NK-92 (cell line): ENCODE results near the gene BCAM.
"Not testable (repeated sequence)": the region's sequence is repeated elsewhere in the genome, so short reads cannot be mapped to it uniquely, and the experiment has no call there.

Experiments
- DNase-seq: peaks from one replicate; lab custom pipeline; 2025; ENCODE audit not compliant: unreplicated experiment; lab: John Stamatoyannopoulos, UW

The BCAM gene

GRCh38 chr19:44816301-44816700, 7.4 kb downstream of the BCAM start:
- no peak for DNase-seq

- no peak for DNase-seq
Observed at GRCh38 chr19:44817725-44818465, 9.0 kb downstream of the BCAM start.

- DNase-seq, result no peak
Observed at GRCh38 chr19:44818466-44819031, 9.6 kb downstream of the BCAM start.

- DNase-seq, result no peak
Observed at GRCh38 chr19:44819246-44819832, 10.4 kb downstream of the BCAM start.

GRCh38 chr19:44820648-44821609, 12.0 kb downstream of the BCAM start:
- no peak for DNase-seq

- DNase-seq, result no peak
Observed at GRCh38 chr19:44822177-44822576, 13.3 kb downstream of the BCAM start.

GRCh38 chr19:44822670-44823372, 13.9 kb downstream of the BCAM start:
- no peak for DNase-seq

GRCh38 chr19:44823373-44823698, 14.4 kb downstream of the BCAM start:
- no peak for DNase-seq

- no peak for DNase-seq
Observed at GRCh38 chr19:44824761-44825160, 15.9 kb downstream of the BCAM start.

- DNase-seq, result not testable (repeated sequence)
Observed at GRCh38 chr19:44832875-44833274, 24.0 kb downstream of the BCAM start.

GRCh38 chr19:44834399-44834798, 25.5 kb downstream of the BCAM start:
- not testable (repeated sequence) for DNase-seq

GRCh38 chr19:44839276-44839675, 30.4 kb downstream of the BCAM start:
- no peak for DNase-seq

- DNase-seq, result no peak
Observed at GRCh38 chr19:44840811-44841210, 31.9 kb downstream of the BCAM start.

GRCh38 chr19:44841231-44841630, 32.3 kb downstream of the BCAM start:
- no peak for DNase-seq

GRCh38 chr19:44845286-44845611, 36.3 kb downstream of the BCAM start:
- no peak for DNase-seq

- no peak for DNase-seq
Observed at GRCh38 chr19:44845612-44846454, 36.9 kb downstream of the BCAM start, which contains the start of gene NECTIN2. Gene NECTIN2 (plus strand): TSS chr19:44846297. CDS start chr19:44846526, 229 bp downstream.

GRCh38 chr19:44846455-44847143, 37.7 kb downstream of the BCAM start:
- DNase-seq, result no peak

- DNase-seq, result no peak
Observed at GRCh38 chr19:44847144-44848035, 38.5 kb downstream of the BCAM start.
